OCI-LY1 (cell line): ENCODE data around the gene RGS9.

Source experiments
- EZH2 ChIP-seq: fragments of 200-600 bp; sonication (generic), shearing (Covaris generic); IDR thresholded peaks from 2 replicates; pipeline ENCODE4 v1.8.0; 2017; ENCODE audit warnings: borderline replicate concordance, mixed run types, mild to moderate bottlenecking, antibody characterized with exemption, low read length, moderate library complexity, mixed read lengths
- TF ChIP-seq, protein P1 (sequence below): fragments of 200-600 bp; sonication (generic), shearing (Covaris generic); IDR thresholded peaks from 2 replicates; pipeline ENCODE4 v1.5.1; 2017; ENCODE audit warnings: mild to moderate bottlenecking, antibody characterized with exemption, low read length, moderate library complexity, mixed read lengths

DNA sequence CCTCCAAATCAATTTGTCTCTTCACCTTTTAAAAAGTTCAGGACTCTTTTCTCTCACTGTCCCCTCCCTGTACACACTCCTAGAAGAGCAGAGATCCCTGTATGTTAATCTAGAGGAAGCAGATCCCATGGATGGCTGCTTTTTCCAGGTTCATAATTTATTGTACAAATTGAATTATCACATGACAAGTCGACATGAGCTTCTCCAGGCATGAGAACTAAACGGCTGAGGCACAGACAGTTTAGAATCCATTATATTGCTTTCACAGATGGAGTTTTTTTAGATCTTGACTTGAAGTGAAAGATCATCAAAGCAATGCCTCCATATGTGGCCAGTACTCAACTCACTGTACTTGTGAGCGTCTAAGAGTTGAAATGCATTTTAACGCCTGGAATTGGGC lies 47.9 kb downstream of the RGS9 start:
- TF ChIP-seq, protein P1, sequence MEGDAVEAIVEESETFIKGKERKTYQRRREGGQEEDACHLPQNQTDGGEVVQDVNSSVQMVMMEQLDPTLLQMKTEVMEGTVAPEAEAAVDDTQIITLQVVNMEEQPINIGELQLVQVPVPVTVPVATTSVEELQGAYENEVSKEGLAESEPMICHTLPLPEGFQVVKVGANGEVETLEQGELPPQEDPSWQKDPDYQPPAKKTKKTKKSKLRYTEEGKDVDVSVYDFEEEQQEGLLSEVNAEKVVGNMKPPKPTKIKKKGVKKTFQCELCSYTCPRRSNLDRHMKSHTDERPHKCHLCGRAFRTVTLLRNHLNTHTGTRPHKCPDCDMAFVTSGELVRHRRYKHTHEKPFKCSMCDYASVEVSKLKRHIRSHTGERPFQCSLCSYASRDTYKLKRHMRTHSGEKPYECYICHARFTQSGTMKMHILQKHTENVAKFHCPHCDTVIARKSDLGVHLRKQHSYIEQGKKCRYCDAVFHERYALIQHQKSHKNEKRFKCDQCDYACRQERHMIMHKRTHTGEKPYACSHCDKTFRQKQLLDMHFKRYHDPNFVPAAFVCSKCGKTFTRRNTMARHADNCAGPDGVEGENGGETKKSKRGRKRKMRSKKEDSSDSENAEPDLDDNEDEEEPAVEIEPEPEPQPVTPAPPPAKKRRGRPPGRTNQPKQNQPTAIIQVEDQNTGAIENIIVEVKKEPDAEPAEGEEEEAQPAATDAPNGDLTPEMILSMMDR, result no peak
- no peak for TF ChIP-seq EZH2
